GM19328 (cell line): ENCODE data around the gene PLCG1.
"Not testable (repeated sequence)": the region's sequence is repeated elsewhere in the genome, so short reads cannot be mapped to it uniquely, and the experiment has no call there.

Experiments used
- ATAC-seq: cut with Tn5 transposase; IDR thresholded peaks from one replicate; pipeline ENCODE4 v1.9.1; 2021; ENCODE audit warnings: mild to moderate bottlenecking, moderate library complexity; ENCODE audit not compliant: unreplicated experiment

Gene PLCG1

GRCh38 chr20:41136680-41137613 is at the start of gene PLCG1:
PLCG1 (plus strand) TSS chr20:41137543; CDS start chr20:41137642, 99 bp downstream.
- ATAC-seq: peak; percentile 51

GRCh38 chr20:41087777-41088176 is 49.6 kb upstream of the PLCG1 start:
- ATAC-seq: no peak

- ATAC-seq: no peak
Observed at GRCh38 chr20:41089555-41089954, 47.8 kb upstream of the PLCG1 start.

- ATAC-seq: no peak
Observed at GRCh38 chr20:41091927-41092326, 45.4 kb upstream of the PLCG1 start.

GRCh38 chr20:41094353-41095055 is 42.8 kb upstream of the PLCG1 start:
- ATAC-seq: no peak

GRCh38 chr20:41095110-41095969 is 42.0 kb upstream of the PLCG1 start:
- no peak for ATAC-seq

- no peak for ATAC-seq
Observed at GRCh38 chr20:41098703-41099250, 38.6 kb upstream of the PLCG1 start.

GRCh38 chr20:41100001-41100480 is 37.3 kb upstream of the PLCG1 start:
- ATAC-seq: no peak

- ATAC-seq: no peak
Observed at GRCh38 chr20:41101660-41102059, 35.7 kb upstream of the PLCG1 start.

- no peak for ATAC-seq
Observed at GRCh38 chr20:41108531-41108930, 28.8 kb upstream of the PLCG1 start.

- no peak for ATAC-seq
Observed at GRCh38 chr20:41110012-41110411, 27.3 kb upstream of the PLCG1 start.

GRCh38 chr20:41110930-41111577 is 26.3 kb upstream of the PLCG1 start:
- no peak for ATAC-seq

- ATAC-seq: no peak
Observed at GRCh38 chr20:41111578-41111951, 25.8 kb upstream of the PLCG1 start.

- no peak for ATAC-seq
Observed at GRCh38 chr20:41116282-41116956, 20.9 kb upstream of the PLCG1 start.

- not testable (repeated sequence) for ATAC-seq
Observed at GRCh38 chr20:41118159-41118558, 19.2 kb upstream of the PLCG1 start.

- ATAC-seq: no peak
Observed at GRCh38 chr20:41118632-41119031, 18.7 kb upstream of the PLCG1 start.

- ATAC-seq: no peak
Observed at GRCh38 chr20:41119614-41120561, 17.5 kb upstream of the PLCG1 start.

- no peak for ATAC-seq
Observed at GRCh38 chr20:41121399-41121798, 15.9 kb upstream of the PLCG1 start.
